HL-60 (cell line): Measurements from ENCODE around the gene TSPAN18.

ENCODE experiments used
- DNase-seq, 2 experiments: peaks; one replicate each; pipeline ENCODE4 v3.0.0-alpha.2; 2010 to 2020; ENCODE audit warnings: low read depth in 1 of 2, low spot score in 1 of 2
- H3K27ac ChIP-seq: fragments of 250-450 bp; sonication (Bioruptor Pico); replicated peaks from 2 replicates; pipeline ENCODE4 v1.5.1; 2020; ENCODE audit warnings: mild to moderate bottlenecking, moderate library complexity
- H3K27me3 ChIP-seq: fragments of 250-450 bp; sonication (Bioruptor Pico); 2 replicates; pipeline ENCODE4 v1.5.1; 2021; ENCODE audit warnings: mild to moderate bottlenecking, moderate library complexity; ENCODE audit not compliant: insufficient read depth, poor library complexity, severe bottlenecking
- H3K4me3 ChIP-seq: replicated peaks from 2 replicates; pipeline ENCODE4 v1.5.1; 2011; ENCODE audit warnings: mild to moderate bottlenecking, control low read depth, low read length; ENCODE audit not compliant: insufficient read depth
- CTCF ChIP-seq: IDR thresholded peaks from one replicate; pipeline ENCODE4 v1.5.1; 2011; ENCODE audit warnings: low read length, control low read depth, inconsistent platforms; ENCODE audit not compliant: insufficient read depth
- GABPA ChIP-seq: IDR thresholded peaks from 2 replicates; pipeline ENCODE4 v1.6.1; 2012; ENCODE audit warnings: low read depth
- POLR2AphosphoS5 ChIP-seq: IDR thresholded peaks from 2 replicates; pipeline ENCODE4 v1.6.1; 2012; ENCODE audit warnings: low read depth
- REST ChIP-seq: IDR thresholded peaks from 2 replicates; pipeline ENCODE4 v1.6.1; 2012; ENCODE audit warnings: low read depth; ENCODE audit not compliant: insufficient replicate concordance
- SPI1 ChIP-seq: IDR thresholded peaks from 2 replicates; pipeline ENCODE4 v1.6.1; 2012; ENCODE audit warnings: low read depth, mild to moderate bottlenecking, borderline replicate concordance

TSPAN18 gene

GRCh38 chr11:44748606-44749005 is 21.8 kb downstream of the TSPAN18 start:
- H3K27me3 ChIP-seq = peaks cover 2% of the 10 kb centered on the region
- no peak overlapping the region for H3K27ac ChIP-seq
- TF ChIP-seq GABPA = no peak
- no peak for TF ChIP-seq REST
- no peak for TF ChIP-seq POLR2AphosphoS5
- TF ChIP-seq CTCF = no peak
- TF ChIP-seq SPI1 = no peak
- H3K4me3 ChIP-seq = no peak overlapping the region
- DNase-seq = no peak

- no peak for DNase-seq
- Histone ChIP-seq H3K27me3 (peaks cover 2% of the 10 kb centered on the region), H3K27ac (no peak overlapping the region), H3K4me3 (no peak overlapping the region)
- TF ChIP-seq POLR2AphosphoS5 (no peak), CTCF (no peak), REST (no peak), SPI1 (no peak), GABPA (no peak)
These were observed 22.4 kb downstream of the TSPAN18 start for GRCh38 chr11:44749189-44749588.

- Histone ChIP-seq H3K27me3 (peaks cover 2% of the 10 kb centered on the region), H3K4me3 (no peak overlapping the region), H3K27ac (no peak overlapping the region)
- TF ChIP-seq POLR2AphosphoS5 (no peak), GABPA (no peak)
- no peak for DNase-seq
These were observed 24.0 kb downstream of the TSPAN18 start for GRCh38 chr11:44750551-44751465.

GRCh38 chr11:44752300-44752699 is 25.5 kb downstream of the TSPAN18 start:
- TF ChIP-seq GABPA = no peak
- DNase-seq = no peak
- Histone ChIP-seq H3K27me3 (peaks cover 3% of the 10 kb centered on the region), H3K4me3 (no peak overlapping the region), H3K27ac (no peak overlapping the region)

- DNase-seq = no peak
- no peak for TF ChIP-seq CTCF
- TF ChIP-seq REST = no peak
- no peak for TF ChIP-seq SPI1
- no peak for TF ChIP-seq GABPA
- TF ChIP-seq POLR2AphosphoS5 = no peak
- H3K4me3 ChIP-seq = no peak overlapping the region
- no peak overlapping the region for H3K27ac ChIP-seq
- H3K27me3 ChIP-seq = peaks cover 3% of the 10 kb centered on the region
These were observed 26.0 kb downstream of the TSPAN18 start for GRCh38 chr11:44752713-44753112.
